K562 (cell line): ENCODE results near the gene DESI1. TPM values are rescaled to one million over a fixed set of nuclear protein-coding genes. Genes with fewer than 3 reads are reported as not detected.

Experiments used
- ATAC-seq: fragments of 200-7000 bp; cut with Tn5 transposase; 3 replicates; pipeline ENCODE4 v1.9.1; 2020; ENCODE audit warnings: moderate library complexity
- BruUV-seq: library from RNA; stranded (reverse); fragments of 400-500 nt; replicated peaks from 2 replicates; lab custom pipeline; 2021; lab: Mats Ljungman, UMichigan
- CTCF ChIA-PET: fragments of 300-600 bp; formaldehyde crosslinking; extraction: SDS; loops from one replicate; lab custom pipeline; 2021; ENCODE audit warnings: low intra/inter-chr PET ratio; lab: Yijun Ruan, JAX
- POLR2A ChIA-PET: fragments of 300-600, 350-650 bp; sonication (Branson Sonifier 250); formaldehyde crosslinking; extraction: SDS; loops from one replicate; lab custom pipeline; 2021; ENCODE audit warnings: antibody characterized with exemption, inconsistent platforms; lab: Yijun Ruan, JAX
- DNase-seq, 4 experiments: peaks; one replicate each; pipeline versions ENCODE4 v3.0.0 to v3.0.0-alpha.2; 2011 to 2018; ENCODE audit warnings: low spot score in 3 of 4, mixed read lengths in 3 of 4; ENCODE audit errors: extremely low read depth in 1 of 4
- FAIRE-seq: peaks from 2 replicates; lab custom pipeline; 2011; peaks lifted over from hg19 to GRCh38; lab: Jason Lieb, UNC
- H2AFZ ChIP-seq: 2 replicates; pipeline ENCODE4 v1.6.0; 2011; ENCODE audit warnings: low read depth, low read length, control low read depth, inconsistent platforms
- H3K27ac ChIP-seq: fragments of 200-600 bp; 3 replicates; pipeline ENCODE4 v1.8.0; 2011; ENCODE audit warnings: low read depth, mild to moderate bottlenecking, control low read depth, inconsistent platforms, low read length, moderate library complexity, mixed read lengths; ENCODE audit errors: extremely low read depth
- H3K27me3 ChIP-seq, 2 experiments: fragments of 300-600 bp in 1 of 2; 2 replicates in 1 of 2; 3 replicates in 1 of 2; pipeline versions ENCODE4 v1.6.0 to v1.8.0; 2011; ENCODE audit warnings: inconsistent platforms in 2 of 2, low read length in 2 of 2, mild to moderate bottlenecking in 1 of 2, mixed read lengths in 1 of 2, moderate library complexity in 1 of 2; ENCODE audit not compliant: control insufficient read depth in 2 of 2, insufficient read depth in 2 of 2
- H3K36me3 ChIP-seq: fragments of 300-600 bp; 3 replicates; pipeline ENCODE4 v1.8.0; 2011; ENCODE audit warnings: mild to moderate bottlenecking, low read length, inconsistent platforms; ENCODE audit not compliant: control insufficient read depth, insufficient read depth
- H3K4me1 ChIP-seq, 2 experiments: fragments of 200-600 bp in 1 of 2; replicated peaks in 1 of 2; 2 replicates in 1 of 2; 3 replicates in 1 of 2; pipeline versions ENCODE4 v1.5.1 to v1.8.0; 2011; ENCODE audit warnings: inconsistent platforms in 2 of 2, low read length in 2 of 2, mild to moderate bottlenecking in 1 of 2, mixed read lengths in 1 of 2, moderate library complexity in 1 of 2; ENCODE audit not compliant: control insufficient read depth in 2 of 2, insufficient read depth in 2 of 2
- H3K4me2 ChIP-seq: 2 replicates; pipeline ENCODE4 v1.6.1; 2011; ENCODE audit warnings: low read length, control low read depth, inconsistent platforms, mixed read lengths; ENCODE audit not compliant: insufficient read depth
- H3K4me3 ChIP-seq: fragments of 200-600 bp; sonication (generic), shearing (Covaris generic); 2 replicates; pipeline ENCODE4 v1.5.1; 2016; ENCODE audit warnings: control low read depth, inconsistent platforms
- H3K79me2 ChIP-seq: fragments of 200-600 bp; 3 replicates; pipeline ENCODE4 v1.8.0; 2011; ENCODE audit warnings: low read length, inconsistent platforms; ENCODE audit not compliant: control insufficient read depth, insufficient read depth
- H3K9ac ChIP-seq, 2 experiments: 2 replicates each; pipeline versions ENCODE4 v1.6.0 to v1.6.1; 2011; ENCODE audit warnings: low read depth in 2 of 2, low read length in 2 of 2, control low read depth in 1 of 2, inconsistent platforms in 1 of 2, mild to moderate bottlenecking in 1 of 2, mixed read lengths in 1 of 2; ENCODE audit not compliant: insufficient read depth in 1 of 2
- H3K9me1 ChIP-seq: one replicate; pipeline ENCODE4 v1.6.0; 2011; ENCODE audit warnings: inconsistent platforms, mild to moderate bottlenecking, low read length, moderate library complexity; ENCODE audit not compliant: control insufficient read depth, insufficient read depth
- H3K9me3 ChIP-seq: replicated peaks from 2 replicates; pipeline ENCODE4 v1.5.1; 2011; ENCODE audit warnings: low read depth, low read length, inconsistent platforms; ENCODE audit not compliant: control insufficient read depth, insufficient read depth
- H4K20me1 ChIP-seq: replicated peaks from 2 replicates; pipeline ENCODE4 v1.6.1; 2011; ENCODE audit warnings: low read length, inconsistent platforms, mixed read lengths; ENCODE audit not compliant: control insufficient read depth, insufficient read depth
- ARID1B ChIP-seq: fragments of 450-650 bp; IDR thresholded peaks from 2 replicates; pipeline ENCODE4 v1.6.1; 2016; ENCODE audit warnings: antibody characterized with exemption, mild to moderate bottlenecking, inconsistent platforms
- HINFP ChIP-seq: fragments of 450-650 bp; conservative IDR thresholded peaks from 2 replicates; pipeline ENCODE4 v1.6.1; 2016; ENCODE audit warnings: missing genetic modification characterization, low read depth, mild to moderate bottlenecking, control low read depth, missing compliant biosample characterization
- LEF1 ChIP-seq: fragments of 450-650 bp; IDR thresholded peaks from 2 replicates; pipeline ENCODE4 v1.6.1; 2016; ENCODE audit warnings: mild to moderate bottlenecking
- MAZ ChIP-seq, 2 experiments: fragments of 450-650 bp in 1 of 2; sonication (generic) in 1 of 2; formaldehyde crosslinking; IDR thresholded peaks in 1 of 2; conservative IDR thresholded peaks in 1 of 2; 2 replicates each; pipeline versions ENCODE4 v1.4.0 to v1.5.0; 2020; ENCODE audit warnings: mild to moderate bottlenecking in 1 of 2, missing genetic modification reagents in 1 of 2
- MYNN ChIP-seq, 2 experiments: sonication (generic); formaldehyde crosslinking in 1 of 2; IDR thresholded peaks; 2 replicates each; pipeline versions ENCODE4 v1.5.0 to v1.6.1; 2016 to 2020; ENCODE audit warnings: antibody characterized with exemption in 1 of 2, missing genetic modification reagents in 1 of 2
- NCOA1 ChIP-seq: fragments of 450-650 bp; IDR thresholded peaks from 2 replicates; pipeline ENCODE4 v1.6.1; 2016; ENCODE audit warnings: low read depth
- POLR2G ChIP-seq: fragments of 200-400 bp; formaldehyde crosslinking; IDR thresholded peaks from 2 replicates; pipeline ENCODE4 v1.6.1; 2017; ENCODE audit warnings: low read depth, mild to moderate bottlenecking, antibody characterized with exemption, low read length, moderate library complexity
- SOX6 ChIP-seq: fragments of 450-650 bp; IDR thresholded peaks from 2 replicates; pipeline ENCODE4 v1.6.1; 2014; ENCODE audit warnings: mild to moderate bottlenecking
- ZBTB7A ChIP-seq: IDR thresholded peaks from 2 replicates; pipeline ENCODE4 v1.6.1; 2011; ENCODE audit warnings: low read depth, mild to moderate bottlenecking, low read length, moderate library complexity, borderline replicate concordance; ENCODE audit not compliant: control insufficient read depth
- ZFP1 ChIP-seq: fragments of 450-650 bp; formaldehyde crosslinking; IDR thresholded peaks from 2 replicates; pipeline ENCODE4 v1.4.0; 2020; ENCODE audit warnings: mild to moderate bottlenecking, mixed read lengths
- ZFP36 ChIP-seq: fragments of 150-350 bp; IDR thresholded peaks from 2 replicates; pipeline ENCODE4 v1.6.1; 2018; ENCODE audit warnings: low read length, low read depth; ENCODE audit not compliant: partially characterized antibody
- ZNF780A ChIP-seq: fragments of 250-450 bp; sonication (Bioruptor Pico); IDR thresholded peaks from 2 replicates; pipeline ENCODE4 v1.5.0; 2021; ENCODE audit warnings: mild to moderate bottlenecking
- WGBS: fragments of 100-300 bp; shearing (Covaris generic); methylation state at CpG from one replicate; pipeline ENCODE4 v1.1.6; 2016; ENCODE audit warnings: low coverage, mixed read lengths; ENCODE audit not compliant: insufficient coverage; ENCODE audit errors: missing lambda C conversion rate; 5-methylcytosine and 5-hydroxymethylcytosine counted together
- in situ Hi-C: fragments of 300-500 bp; cut with MboI; formaldehyde crosslinking; loops from 4 replicates; pipeline ENCODE4 v1.15.0; 2018; ENCODE audit warnings: inconsistent platforms, mixed read lengths
- intact Hi-C: fragments of 100-400 bp; cut with micrococcal nuclease; formaldehyde crosslinking; loops from 2 replicates; pipeline ENCODE4 v1.14.2; 2022
- polyA plus RNA-seq, 8 experiments: library from polyadenylated mRNA; depleted of rRNA in 4 of 8; stranded (reverse) in 5 of 8; unstranded in 3 of 8; fragments of >200 nt; fragmentation: Nextera tagmentation in 2 of 8; fragmentation: Illumina TruSeq in 1 of 8; extraction: Ambion mirVana in 2 of 8; extraction: Trizol in 1 of 8; gene quantifications; 2 replicates each; pipeline versions ENCODE4 v1.2.1 to v1.2.3, GENCODE V29; 2011 to 2014; ENCODE audit warnings: inconsistent platforms in 1 of 8, missing spikeins in 1 of 8
- total RNA-seq, 7 experiments: library from RNA; depleted of rRNA in 6 of 7; stranded (reverse); fragments of >200 nt in 6 of 7; fragmentation: Illumina TruSeq in 2 of 7; extraction: Trizol in 2 of 7; gene quantifications; 2 replicates each; pipeline versions ENCODE4 v1.2.1 to v1.2.3, GENCODE V29; 2011 to 2021; ENCODE audit warnings: low replicate concordance in 1 of 7

Gene DESI1
- total and polyA plus RNA-seq, 9 of the 15 experiments (the other 6 are each of a cell fraction or from before 2014, with no cell fraction given): 7.2 to 45.9 (median 29.8) TPM

GRCh38 chr22:41564563-41564962 is 56.3 kb downstream of the DESI1 start:
- Histone ChIP-seq H3K27ac (peak overlapping the region; percentile 48; the same call in 1 of the 3 replicates), H3K4me3 (no peak overlapping the region), H3K9me3 (no peaks in the 10 kb centered on the region), H3K79me2 (no peaks in the 10 kb centered on the region), H3K9ac (no peak overlapping the region), H3K4me2 (no peak overlapping the region), H3K9me1 (no peaks in the 10 kb centered on the region), H4K20me1 (no peaks in the 10 kb centered on the region), H3K4me1 (peaks cover 22 to 54% of the 10 kb centered on the region in 2 experiments; a peak in 4 of 5 replicates), H3K27me3 (no peaks in the 10 kb centered on the region), H3K36me3 (no peaks in the 10 kb centered on the region), H2AFZ (no peak overlapping the region)
- CTCF ChIA-PET: no interaction called here
- no TSS peak for BruUV-seq
- TF ChIP-seq ZFP36 (peak; percentile 16), MAZ (CRISPR knock-in tag; conservative IDR thresholded peaks at IDR 0.05 in 1 of 2, IDR thresholded peaks at IDR 0.05 in 1 of 2) (no peak)
- whole genome bisulfite sequencing: 56% methylated on average over 6 of the region's 8 CpGs
- no peak for ATAC-seq
- POLR2A ChIA-PET: interaction anchor here (0.6 kb wide), 2 partner anchors 11 to 15 kb away, joined by 4 read pairs; no protein-coding TSS in a partner anchor
- in situ Hi-C loops (no loop called here), intact Hi-C loops (no loop called here)
- no peak for FAIRE-seq
- no peak for DNase-seq

DNA sequence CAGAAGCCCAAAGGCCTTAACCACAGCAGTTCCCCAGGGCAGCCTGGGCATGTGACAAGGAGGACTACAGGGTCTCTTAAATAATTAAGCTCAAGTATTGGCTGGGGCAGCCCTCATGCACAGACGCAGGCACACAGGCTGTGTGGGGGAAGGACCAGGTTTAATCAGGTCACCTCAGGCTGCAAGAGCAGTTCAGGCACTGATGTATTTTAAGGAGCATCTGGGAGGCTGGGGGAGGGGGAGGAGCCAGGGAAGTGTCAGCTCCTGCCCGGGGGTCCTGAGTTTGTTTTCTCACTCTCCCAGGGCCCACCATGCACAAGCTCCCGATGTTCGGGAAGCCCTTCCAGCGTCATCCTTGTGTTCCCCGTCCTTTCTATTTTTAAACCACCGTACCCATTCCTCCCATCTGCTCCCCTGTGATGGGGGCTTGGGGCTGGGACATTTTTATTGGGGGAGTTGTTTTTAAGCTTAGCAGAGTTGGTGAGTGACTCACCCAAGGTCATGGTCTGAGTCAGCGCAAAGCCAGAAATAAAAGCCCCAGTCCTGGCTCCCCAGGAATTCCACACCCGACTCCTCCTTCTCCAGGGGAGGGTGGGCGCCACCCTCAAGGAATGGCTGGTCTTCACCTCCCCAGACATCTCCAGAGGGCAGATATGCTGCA is 57.7 kb downstream of the DESI1 start:
- peak overlapping the region; percentile 62; the same call in 2 of the 3 replicates for H3K27ac ChIP-seq
- no peaks in the 10 kb centered on the region for H3K9me3 ChIP-seq
- peak overlapping the region; percentile 72 for H2AFZ ChIP-seq
- H3K27me3 ChIP-seq: no peaks in the 10 kb centered on the region
- peak; percentile 87 for FAIRE-seq
- H3K9me1 ChIP-seq: no peaks in the 10 kb centered on the region
- H3K4me3 ChIP-seq: no peak overlapping the region
- ChIA-PET POLR2A (interaction anchor here (0.6 to 0.7 kb wide), 2 partner anchors 26 to 590 kb away, joined by 3 read pairs; partner anchors contain the start of gene PMM1), CTCF (no interaction called here)
- in situ Hi-C loops (no loop called here), intact Hi-C loops (no loop called here)
- no peaks in the 10 kb centered on the region for H3K36me3 ChIP-seq
- 14% methylated on average over 10 of the region's 10 CpGs for WGBS
- peak; percentile 47 for ATAC-seq
- BruUV-seq: no TSS peak
- H3K4me2 ChIP-seq: peak overlapping the region; percentile 37; the same call in 1 of the 2 replicates
- peak overlapping the region; percentile 25 to 66; a peak in 2 of 4 replicates for H3K9ac ChIP-seq
- H4K20me1 ChIP-seq: no peaks in the 10 kb centered on the region
- peak; percentile 55 to 73 (median 58) for DNase-seq
- H3K79me2 ChIP-seq: no peaks in the 10 kb centered on the region
- H3K4me1 ChIP-seq: peaks cover 22 to 50% of the 10 kb centered on the region in 2 experiments; a peak in 4 of 5 replicates
- peak; percentile 75; the same call in 1 of the 2 replicates for TF ChIP-seq ZBTB7A
- TF ChIP-seq ZFP1 (CRISPR knock-in tag): no peak
- TF ChIP-seq POLR2G: no peak
- no peak; the same call in 1 of the 2 replicates for TF ChIP-seq LEF1
- no peak for TF ChIP-seq ZNF780A (CRISPR knock-in tag)
- peak; percentile 63 for TF ChIP-seq ARID1B
- TF ChIP-seq MYNN (IDR thresholded peaks at IDR 0.05): 0 out of 2 replicates have a peak, but pooled peaks have one; percentile 41
- no peak for TF ChIP-seq MYNN (CRISPR knock-in tag; IDR thresholded peaks at IDR 0.05)
- TF ChIP-seq HINFP (tag): no peak
- TF ChIP-seq NCOA1: peak; percentile 18; the same call in 1 of the 2 replicates
- no peak for TF ChIP-seq SOX6
